ENCODE results near the gene DCAF12.
A peak's percentile ranks its signal among the peaks of the same experiment; 100 is the strongest.

DCAF12 gene

DNA sequence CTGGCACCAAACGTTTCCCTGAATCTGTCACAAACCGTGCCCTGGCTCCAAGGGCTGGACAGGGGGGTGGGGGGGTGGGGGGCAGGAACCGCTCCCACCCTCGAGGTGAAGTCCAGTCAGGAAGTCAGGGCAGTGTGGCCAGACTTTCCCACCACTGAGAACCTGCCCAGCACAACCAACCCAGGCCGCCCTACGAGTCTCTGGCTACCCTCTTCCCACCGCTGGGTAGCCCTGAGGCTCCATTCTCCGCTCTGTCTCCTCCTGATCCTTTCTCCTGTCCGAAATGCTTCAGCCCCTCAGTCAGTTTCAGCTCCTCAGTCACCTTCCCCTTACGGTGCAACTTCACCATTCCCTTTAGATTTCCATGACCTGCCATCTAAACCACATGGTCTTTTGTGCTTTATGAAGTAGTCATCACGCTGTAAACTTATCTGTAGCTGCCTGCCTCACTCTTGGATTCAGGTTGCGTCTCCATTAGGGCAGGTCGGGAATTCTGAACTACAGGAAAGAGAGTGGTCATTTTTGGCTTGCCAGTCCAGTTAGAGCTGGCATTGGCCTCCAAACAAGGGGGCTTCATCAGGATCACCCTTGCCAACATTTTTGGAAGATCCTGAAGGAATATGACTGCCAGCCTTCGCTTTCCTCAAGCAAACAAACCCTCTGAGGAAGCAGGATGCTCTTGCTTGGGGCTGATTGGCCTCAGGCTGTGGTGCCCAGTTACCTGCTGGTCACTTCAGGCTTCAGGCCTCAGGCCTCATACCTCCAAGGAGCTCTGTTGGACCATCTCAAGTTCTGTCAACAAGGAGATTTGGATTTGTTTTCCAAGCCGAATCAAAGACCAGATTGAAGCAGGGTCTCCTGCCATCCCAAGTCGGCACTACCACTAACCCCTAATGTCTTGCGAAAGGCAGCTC, 794 bp upstream of the DCAF12 start:
- Histone ChIP-seq H3K4me2 (peak overlapping the region; percentile 95), H3K9me3 (no peaks in the 10 kb centered on the region), H4K20me1 (peaks cover 34% of the 10 kb centered on the region), H3K9ac (peak overlapping the region; percentile 92), H3K27me3 (no peaks in the 10 kb centered on the region), H3K27ac (peak overlapping the region; percentile 93), H3K36me3 (peaks cover 13% of the 10 kb centered on the region; the same call in 1 of the 2 replicates), H3K4me3 (peak overlapping the region; percentile 86), H3K4me1 (peaks cover 50% of the 10 kb centered on the region)
- TF ChIP-seq Cebpa-rat (IDR thresholded peaks at IDR 0.05): no peak

DNA sequence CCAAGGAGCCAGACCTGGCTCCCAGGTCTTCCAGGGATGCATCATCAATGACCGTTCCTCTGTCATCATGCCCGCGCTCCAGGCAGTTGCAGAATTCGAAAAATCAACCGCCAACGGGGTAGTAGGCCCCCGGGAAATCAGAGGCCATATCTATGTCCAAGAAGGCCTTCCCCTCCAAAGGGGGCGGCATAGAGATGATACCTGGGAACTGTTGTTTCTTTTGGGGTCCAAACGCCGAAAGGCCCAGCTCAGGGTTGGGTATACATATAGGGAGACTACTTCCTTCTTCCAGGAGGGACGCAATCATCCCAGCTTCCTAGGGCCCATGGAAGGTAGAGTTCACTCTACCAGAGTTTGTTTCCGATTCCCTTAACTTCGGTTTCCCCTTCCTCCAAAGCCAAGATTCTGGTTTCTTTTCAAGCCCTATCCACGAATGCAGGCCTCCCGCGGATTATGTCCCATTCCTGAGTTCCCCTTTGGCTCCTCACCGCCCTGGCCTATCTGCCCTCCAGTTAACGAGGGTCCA, 754 bp downstream of the DCAF12 start:
- H3K9ac ChIP-seq: peak overlapping the region; percentile 92
- peaks cover 65% of the 10 kb centered on the region for H3K4me1 ChIP-seq
- peaks cover 50% of the 10 kb centered on the region for H4K20me1 ChIP-seq
- no peaks in the 10 kb centered on the region for H3K27me3 ChIP-seq
- no peaks in the 10 kb centered on the region for H3K9me3 ChIP-seq
- H3K4me2 ChIP-seq: peak overlapping the region; percentile 95
- H3K36me3 ChIP-seq: peaks cover 28% of the 10 kb centered on the region
- H3K27ac ChIP-seq: peak overlapping the region; percentile 93
- TF ChIP-seq Cebpa-rat (IDR thresholded peaks at IDR 0.05): no peak
- H3K4me3 ChIP-seq: peak overlapping the region; percentile 86

DNA sequence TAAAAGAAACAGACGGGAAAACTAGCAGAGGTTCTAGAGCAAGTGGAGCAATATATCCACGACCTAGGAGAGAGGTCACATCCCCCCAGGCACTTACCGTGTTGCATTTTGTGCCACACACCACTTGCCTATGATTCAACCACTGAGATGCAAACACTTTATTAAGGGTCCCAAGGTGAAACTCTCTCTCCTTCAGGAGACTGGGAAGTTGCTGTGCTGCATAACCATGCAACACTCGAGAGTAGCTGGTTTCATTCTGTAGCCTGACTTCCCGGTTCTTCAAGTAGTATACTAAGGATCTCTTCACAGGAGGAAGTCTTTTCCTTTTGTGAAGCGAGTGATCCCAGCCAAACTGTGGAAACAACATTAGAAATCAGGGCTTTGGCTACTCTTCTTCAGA, 1.6 kb downstream of the DCAF12 start:
- H3K27ac ChIP-seq: peak overlapping the region; percentile 93
- peaks cover 36% of the 10 kb centered on the region for H3K36me3 ChIP-seq
- H3K9ac ChIP-seq: peak overlapping the region; percentile 92
- no peaks in the 10 kb centered on the region for H3K27me3 ChIP-seq
- no peak for TF ChIP-seq Cebpa-rat (IDR thresholded peaks at IDR 0.05)
- H4K20me1 ChIP-seq: peaks cover 58% of the 10 kb centered on the region
- H3K4me2 ChIP-seq: peak overlapping the region; percentile 95
- no peaks in the 10 kb centered on the region for H3K9me3 ChIP-seq
- H3K4me3 ChIP-seq: peak overlapping the region; percentile 86
- peaks cover 66% of the 10 kb centered on the region for H3K4me1 ChIP-seq

DNA sequence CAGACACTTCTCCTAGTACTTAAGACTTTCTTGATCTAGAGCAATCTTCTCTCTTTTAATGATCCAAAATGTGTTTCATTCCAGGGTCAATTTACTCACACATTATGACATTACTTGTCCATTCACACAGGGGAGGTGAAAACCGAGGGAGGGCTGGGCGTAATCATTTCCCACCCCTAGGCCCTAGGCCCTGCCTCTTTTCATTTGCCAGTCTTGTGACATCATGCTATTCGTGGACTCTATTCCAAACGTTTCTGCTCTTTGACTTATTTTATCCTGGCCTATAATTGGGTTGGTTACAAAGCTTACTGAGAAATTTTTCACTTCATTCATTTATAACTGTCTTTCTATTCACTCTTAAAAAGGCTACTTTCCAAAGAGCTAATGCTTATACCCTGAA, 2.4 kb downstream of the DCAF12 start:
- Histone ChIP-seq H3K27ac (peak overlapping the region; percentile 93), H3K9me3 (no peaks in the 10 kb centered on the region), H3K36me3 (peaks cover 44% of the 10 kb centered on the region), H3K4me2 (peak overlapping the region; percentile 95), H3K4me3 (peak overlapping the region; percentile 86), H3K27me3 (no peaks in the 10 kb centered on the region), H3K4me1 (peaks cover 66% of the 10 kb centered on the region), H3K9ac (peak overlapping the region; percentile 92), H4K20me1 (peaks cover 66% of the 10 kb centered on the region)
- TF ChIP-seq Cebpa-rat (IDR thresholded peaks at IDR 0.05): no peak

DNA sequence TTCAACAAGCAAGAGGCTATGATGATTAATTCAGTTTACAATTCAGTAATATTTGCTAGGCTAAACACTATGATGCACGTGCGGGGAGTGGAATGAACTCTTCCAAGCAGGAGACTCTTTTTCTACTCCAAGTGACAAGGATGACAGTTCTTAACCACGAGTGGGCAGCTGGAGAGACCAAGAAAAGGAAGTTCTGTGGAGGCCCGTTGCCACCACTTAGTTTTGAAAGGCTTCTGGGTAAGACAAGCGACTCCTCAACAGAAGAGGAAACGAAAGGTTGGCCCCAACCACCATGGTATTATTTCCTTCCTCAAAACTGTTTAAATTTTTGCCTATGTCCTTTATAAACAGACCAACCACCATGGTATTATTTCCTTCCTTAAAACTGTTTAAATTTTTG, 2.8 kb downstream of the DCAF12 start:
- Histone ChIP-seq H3K27ac (peak overlapping the region; percentile 93), H3K9me3 (no peaks in the 10 kb centered on the region), H3K4me3 (peak overlapping the region; percentile 86), H4K20me1 (peaks cover 70% of the 10 kb centered on the region), H3K27me3 (no peaks in the 10 kb centered on the region), H3K36me3 (peaks cover 49% of the 10 kb centered on the region), H3K4me2 (peak overlapping the region; percentile 95), H3K4me1 (peaks cover 66% of the 10 kb centered on the region), H3K9ac (peak overlapping the region; percentile 92; the same call in 1 of the 2 replicates)
- no peak for TF ChIP-seq Cebpa-rat (IDR thresholded peaks at IDR 0.05)

DNA sequence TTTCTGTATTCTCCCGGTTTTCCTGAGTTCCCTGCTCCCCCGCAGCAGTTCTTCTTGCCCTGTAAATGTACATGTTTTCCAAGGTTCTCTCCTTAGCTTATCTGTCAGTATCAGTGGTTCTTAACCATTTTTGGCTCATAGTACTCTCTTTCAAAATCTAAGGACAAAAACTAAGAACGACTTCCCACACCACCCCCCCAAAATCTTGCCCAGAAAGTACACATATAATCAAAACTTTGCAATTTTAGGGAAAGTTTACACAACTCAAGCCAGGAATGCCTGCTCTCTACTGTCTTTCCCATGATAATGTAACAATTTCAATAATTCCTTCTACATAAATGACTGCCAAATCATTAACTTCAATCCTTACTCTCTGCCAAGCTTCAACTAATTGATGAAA, 4.5 kb downstream of the DCAF12 start:
- peak overlapping the region; percentile 95; the same call in 1 of the 2 replicates for H3K4me2 ChIP-seq
- no peaks in the 10 kb centered on the region for H3K9me3 ChIP-seq
- no peaks in the 10 kb centered on the region for H3K27me3 ChIP-seq
- peaks cover 87% of the 10 kb centered on the region for H4K20me1 ChIP-seq
- H3K9ac ChIP-seq: no peak overlapping the region
- peaks cover 49% of the 10 kb centered on the region for H3K4me1 ChIP-seq
- no peak overlapping the region for H3K4me3 ChIP-seq
- H3K27ac ChIP-seq: no peak overlapping the region
- TF ChIP-seq Cebpa-rat (IDR thresholded peaks at IDR 0.05): no peak
- H3K36me3 ChIP-seq: peaks cover 65% of the 10 kb centered on the region

DNA sequence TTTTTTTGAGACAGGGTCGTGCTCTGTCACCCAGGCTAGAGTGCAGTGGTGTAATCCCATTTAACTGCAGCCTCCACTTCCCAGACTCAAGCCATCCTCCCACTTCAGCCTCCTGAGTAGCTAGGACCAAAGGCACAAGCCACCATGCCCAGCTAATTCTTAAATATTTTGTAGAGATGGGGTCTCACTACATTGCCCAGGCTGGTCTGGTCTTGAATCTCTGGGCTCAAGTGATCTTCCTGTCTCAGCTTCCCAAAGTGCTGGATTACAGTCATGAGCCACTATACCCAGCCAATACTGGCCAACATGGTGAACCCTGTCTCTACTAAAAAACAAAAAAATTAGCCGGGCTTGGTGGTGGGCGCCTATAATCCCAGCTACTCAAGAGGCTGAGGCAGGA, 6.8 kb downstream of the DCAF12 start:
- no peak overlapping the region for H3K27ac ChIP-seq
- TF ChIP-seq Cebpa-rat (IDR thresholded peaks at IDR 0.05): no peak
- H3K4me2 ChIP-seq: no peak overlapping the region
- no peaks in the 10 kb centered on the region for H3K27me3 ChIP-seq
- H3K36me3 ChIP-seq: peaks cover 88% of the 10 kb centered on the region
- peaks cover 99% of the 10 kb centered on the region for H4K20me1 ChIP-seq
- H3K4me3 ChIP-seq: no peak overlapping the region
- no peaks in the 10 kb centered on the region for H3K9me3 ChIP-seq
- H3K9ac ChIP-seq: no peak overlapping the region
- H3K4me1 ChIP-seq: peaks cover 40% of the 10 kb centered on the region

DNA sequence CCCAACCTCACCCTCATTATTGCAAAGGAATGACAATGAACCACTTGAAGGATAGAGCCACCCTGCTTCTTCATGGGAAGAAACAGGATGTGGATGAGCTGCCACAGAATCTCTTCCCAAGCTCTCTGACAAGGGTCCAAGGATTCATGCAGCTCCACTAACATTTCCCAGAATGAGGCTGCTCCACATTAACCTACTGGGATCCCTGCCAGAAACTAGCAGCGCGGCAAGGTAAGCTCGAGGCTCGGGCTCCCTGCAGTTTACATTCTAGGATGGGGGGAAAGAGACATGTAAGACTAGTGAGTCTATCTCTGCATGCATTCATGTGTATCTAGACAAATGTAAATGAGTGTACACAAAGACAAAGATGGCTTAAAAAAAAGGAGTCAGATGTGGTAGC, 12.1 kb downstream of the DCAF12 start:
- no peak for TF ChIP-seq Cebpa-rat (IDR thresholded peaks at IDR 0.05)
- H3K27ac ChIP-seq: no peak overlapping the region
- H3K4me2 ChIP-seq: no peak overlapping the region
- H3K9me3 ChIP-seq: no peaks in the 10 kb centered on the region
- H3K4me1 ChIP-seq: no peaks in the 10 kb centered on the region
- H4K20me1 ChIP-seq: peaks cover 100% of the 10 kb centered on the region
- peaks cover 100% of the 10 kb centered on the region for H3K36me3 ChIP-seq
- no peak overlapping the region for H3K9ac ChIP-seq
- H3K4me3 ChIP-seq: no peak overlapping the region
- H3K27me3 ChIP-seq: no peaks in the 10 kb centered on the region

DNA sequence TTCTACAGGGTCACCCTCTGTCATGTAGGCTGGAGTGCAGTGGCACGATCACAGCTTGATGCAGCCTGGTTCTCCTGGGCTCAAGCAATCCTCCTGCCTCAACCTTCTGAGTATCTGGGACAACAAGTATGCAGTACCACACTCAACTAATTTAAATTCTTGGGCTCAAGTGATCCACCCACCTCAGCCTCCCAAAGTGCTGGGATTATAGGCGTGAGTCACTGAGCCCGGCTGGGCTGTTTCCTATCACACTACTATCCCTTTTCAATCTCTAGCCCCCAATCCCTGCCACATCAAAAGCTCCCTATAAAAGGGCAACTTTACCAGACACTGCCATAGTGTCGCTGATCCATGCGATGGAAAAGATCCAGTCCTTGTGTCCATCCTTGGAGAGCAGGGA, 20.4 kb downstream of the DCAF12 start:
- Histone ChIP-seq H3K4me3 (no peak overlapping the region), H3K27me3 (no peaks in the 10 kb centered on the region), H4K20me1 (peaks cover 89% of the 10 kb centered on the region), H3K9ac (no peak overlapping the region), H3K9me3 (no peaks in the 10 kb centered on the region), H3K4me2 (no peak overlapping the region), H3K36me3 (peaks cover 100% of the 10 kb centered on the region), H3K4me1 (no peaks in the 10 kb centered on the region), H3K27ac (no peak overlapping the region)
- no peak for TF ChIP-seq Cebpa-rat (IDR thresholded peaks at IDR 0.05)

DNA sequence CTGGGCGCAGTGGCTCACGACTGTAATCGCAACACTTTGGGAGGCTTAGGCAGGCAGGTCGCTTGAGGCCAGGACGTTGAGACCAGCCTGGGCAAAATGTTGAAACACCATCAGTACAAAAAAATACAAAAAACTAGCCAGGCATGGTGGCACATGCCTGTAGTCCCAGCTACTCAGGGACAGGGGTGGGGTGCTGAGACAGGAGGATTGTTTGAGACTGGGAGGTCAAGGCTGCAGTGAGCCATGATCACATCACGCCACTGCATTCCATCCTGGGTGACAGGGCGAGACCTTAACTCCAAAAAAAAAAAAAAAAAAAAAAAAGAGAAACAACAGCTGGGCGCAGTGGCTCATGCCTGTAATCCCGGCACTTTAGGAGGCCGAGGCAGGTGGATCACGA, 23.7 kb downstream of the DCAF12 start:
- no peaks in the 10 kb centered on the region for H3K27me3 ChIP-seq
- H4K20me1 ChIP-seq: peaks cover 85% of the 10 kb centered on the region
- H3K9ac ChIP-seq: no peak overlapping the region
- H3K27ac ChIP-seq: no peak overlapping the region
- no peaks in the 10 kb centered on the region for H3K9me3 ChIP-seq
- H3K4me3 ChIP-seq: no peak overlapping the region
- no peak overlapping the region for H3K4me2 ChIP-seq
- peaks cover 5% of the 10 kb centered on the region; the same call in 1 of the 2 replicates for H3K4me1 ChIP-seq
- peaks cover 100% of the 10 kb centered on the region for H3K36me3 ChIP-seq
- no peak for TF ChIP-seq Cebpa-rat (IDR thresholded peaks at IDR 0.05)
